Activated naive CD8-positive, alpha-beta T cell treated with anti-CD3 and anti-CD28 coated beads, Interleukin-2, amount 50 U/mL, for 24 hours (primary cell): Measurements from ENCODE around the gene FTO.
"Not testable (repeated sequence)": the region's sequence is repeated elsewhere in the genome, so short reads cannot be mapped to it uniquely, and the experiment has no call there.

Source experiments
- ATAC-seq: fragments of 150-1000 bp; cut with Tn5 transposase; one replicate; pipeline ENCODE4 v1.10.0; 2021
- DNase-seq: peaks from one replicate; pipeline ENCODE4 v3.0.0; 2021
- H3K27ac Mint-ChIP-seq: one replicate; pipeline ENCODE4 v1.8.0; 2021; ENCODE audit warnings: mild to moderate bottlenecking, mixed read lengths
- H3K27me3 Mint-ChIP-seq: one replicate; pipeline ENCODE4 v1.8.0; 2021; ENCODE audit warnings: mixed read lengths
- H3K36me3 Mint-ChIP-seq: one replicate; pipeline ENCODE4 v1.8.0; 2021; ENCODE audit warnings: low read depth, mixed read lengths
- H3K4me1 Mint-ChIP-seq: one replicate; pipeline ENCODE4 v1.8.0; 2021; ENCODE audit warnings: mixed read lengths
- H3K4me3 Mint-ChIP-seq: one replicate; pipeline ENCODE4 v1.8.0; 2021; ENCODE audit warnings: mild to moderate bottlenecking, moderate library complexity, mixed read lengths
- H3K9me3 Mint-ChIP-seq: one replicate; pipeline ENCODE4 v1.8.0; 2021; ENCODE audit warnings: mixed read lengths

FTO gene

DNA sequence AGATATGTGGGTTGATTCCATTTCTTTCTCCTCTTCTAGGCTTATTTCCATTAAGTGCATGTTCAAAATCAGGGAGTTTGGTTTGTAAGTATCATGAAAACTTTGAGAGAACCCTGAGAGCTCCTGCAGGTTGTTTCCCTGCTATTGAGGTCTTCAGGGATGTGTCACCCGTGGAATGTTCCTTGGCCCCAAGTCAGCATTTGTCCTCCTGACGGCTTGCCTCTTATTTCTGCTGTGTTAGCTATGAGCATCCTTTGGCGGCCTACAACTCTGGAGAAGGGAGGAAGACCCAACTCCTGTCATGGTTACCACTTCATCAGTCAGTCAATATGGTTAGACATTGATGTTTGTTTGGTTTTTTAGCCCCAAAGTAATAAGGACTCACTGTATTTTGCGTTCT lies 180.8 kb downstream of the FTO start:
- H3K27me3 Mint-ChIP-seq = no peaks in the 10 kb centered on the region
- DNase-seq (no peak), ATAC-seq (no peak)
- no peak overlapping the region for H3K4me3 Mint-ChIP-seq
- H3K9me3 Mint-ChIP-seq = no peaks in the 10 kb centered on the region
- H3K27ac Mint-ChIP-seq = no peak overlapping the region
- H3K4me1 Mint-ChIP-seq = no peaks in the 10 kb centered on the region
- peaks cover 37% of the 10 kb centered on the region for H3K36me3 Mint-ChIP-seq

GRCh38 chr16:53886482-53887378 lies 182.8 kb downstream of the FTO start:
- Mint-ChIP-seq H3K36me3 (peaks cover 31% of the 10 kb centered on the region), H3K27me3 (no peaks in the 10 kb centered on the region), H3K4me1 (no peaks in the 10 kb centered on the region), H3K9me3 (no peaks in the 10 kb centered on the region), H3K27ac (no peak overlapping the region), H3K4me3 (no peak overlapping the region)
- ATAC-seq (no peak), DNase-seq (no peak)

DNA sequence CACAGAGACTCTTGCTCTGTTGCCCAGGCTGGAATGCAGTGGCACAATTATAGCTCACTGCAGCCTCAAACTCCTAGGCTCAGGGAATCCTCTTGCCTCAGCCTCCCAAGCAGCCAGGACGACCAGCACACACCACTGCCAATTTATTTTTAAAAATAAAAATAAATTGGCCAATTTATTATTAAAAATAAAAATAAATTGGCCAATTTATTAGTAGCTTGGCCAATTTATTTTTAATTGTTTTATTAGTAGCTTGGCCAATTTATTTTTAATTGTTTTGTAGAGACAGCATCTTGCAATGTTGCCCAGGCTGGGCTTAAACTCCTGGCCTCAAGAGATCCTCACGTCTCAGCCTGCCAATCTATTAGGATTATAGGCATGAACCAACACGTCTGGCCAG lies 184.3 kb downstream of the FTO start:
- no peak overlapping the region for H3K4me3 Mint-ChIP-seq
- no peaks in the 10 kb centered on the region for H3K27me3 Mint-ChIP-seq
- peaks cover 33% of the 10 kb centered on the region for H3K36me3 Mint-ChIP-seq
- peaks cover 6% of the 10 kb centered on the region for H3K4me1 Mint-ChIP-seq
- no peaks in the 10 kb centered on the region for H3K9me3 Mint-ChIP-seq
- no peak overlapping the region for H3K27ac Mint-ChIP-seq
- DNase-seq = no peak
- no peak for ATAC-seq

DNA sequence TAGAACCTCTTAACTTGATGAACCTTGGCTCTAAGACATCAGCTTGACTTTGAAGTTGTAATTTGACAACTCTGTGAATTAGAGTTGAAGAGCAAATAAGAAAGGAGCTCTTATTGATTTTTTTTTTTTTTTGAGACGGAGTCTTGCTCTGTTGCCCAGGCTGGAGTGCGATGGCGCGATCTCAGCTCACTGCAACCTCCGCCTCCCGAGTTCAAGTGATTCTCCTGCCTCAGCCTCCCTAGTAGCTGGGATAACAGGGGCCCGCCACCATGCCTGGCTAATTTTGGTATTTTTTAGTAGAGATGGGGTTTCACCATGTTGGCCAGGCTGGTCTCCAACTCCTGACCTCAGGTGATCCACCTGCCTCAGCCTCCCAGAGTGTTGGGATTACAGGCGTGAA lies 186.9 kb downstream of the FTO start:
- not testable (repeated sequence) for H3K27me3 Mint-ChIP-seq, DNase-seq, ATAC-seq, H3K9me3 Mint-ChIP-seq, H3K27ac Mint-ChIP-seq, H3K4me3 Mint-ChIP-seq
- Mint-ChIP-seq H3K4me1 (peaks cover 20% of the 10 kb centered on the region), H3K36me3 (peaks cover 20% of the 10 kb centered on the region)

GRCh38 chr16:53891409-53892139 lies 187.6 kb downstream of the FTO start:
- ATAC-seq (no peak), DNase-seq (no peak)
- Mint-ChIP-seq H3K27ac (no peak overlapping the region), H3K4me1 (peaks cover 20% of the 10 kb centered on the region), H3K27me3 (no peaks in the 10 kb centered on the region), H3K4me3 (no peak overlapping the region), H3K36me3 (peaks cover 15% of the 10 kb centered on the region), H3K9me3 (no peaks in the 10 kb centered on the region)

GRCh38 chr16:53892155-53892554 lies 188.2 kb downstream of the FTO start:
- peak; percentile 56 for DNase-seq
- Mint-ChIP-seq H3K27ac (no peak overlapping the region), H3K4me3 (no peak overlapping the region), H3K4me1 (peaks cover 20% of the 10 kb centered on the region), H3K27me3 (no peaks in the 10 kb centered on the region), H3K9me3 (no peaks in the 10 kb centered on the region), H3K36me3 (peaks cover 12% of the 10 kb centered on the region)
- peak; percentile 61 for ATAC-seq

DNA sequence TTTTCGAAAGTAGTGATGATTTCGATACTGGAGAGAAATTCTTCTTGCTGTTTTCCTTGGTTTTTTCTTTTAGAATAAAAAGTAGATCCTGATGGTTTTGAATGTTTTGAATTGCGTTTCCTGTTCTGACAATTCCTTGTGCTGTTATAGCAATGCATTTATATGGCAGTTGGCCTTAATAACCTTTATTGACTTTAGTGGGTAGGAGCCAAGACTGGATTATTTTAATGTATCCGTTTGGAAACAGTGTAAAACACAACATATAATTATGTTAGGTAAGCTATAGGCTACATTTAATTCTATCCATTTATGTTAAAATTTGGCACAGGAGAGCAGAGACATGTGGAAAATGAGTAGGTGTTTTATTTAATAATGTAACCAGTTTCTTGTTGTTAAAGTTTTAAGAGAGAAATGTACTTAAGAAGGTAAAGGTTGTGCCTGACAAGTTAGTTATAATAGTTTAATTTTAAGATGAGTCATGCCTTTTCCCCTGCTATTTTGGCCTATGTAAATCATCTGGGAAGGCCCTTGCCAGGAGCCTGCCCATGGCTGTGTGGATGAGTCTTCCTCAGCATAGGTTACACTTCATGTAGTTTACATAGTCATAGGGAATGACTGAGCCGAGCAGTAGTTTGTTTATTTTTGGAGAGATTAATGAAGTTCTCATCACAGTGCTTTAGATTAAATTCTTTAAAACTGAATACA lies 189.9 kb downstream of the FTO start:
- peaks cover 20% of the 10 kb centered on the region for H3K4me1 Mint-ChIP-seq
- H3K27me3 Mint-ChIP-seq = no peaks in the 10 kb centered on the region
- no peak overlapping the region for H3K4me3 Mint-ChIP-seq
- H3K27ac Mint-ChIP-seq = peak overlapping the region; percentile 78
- H3K9me3 Mint-ChIP-seq = no peaks in the 10 kb centered on the region
- ATAC-seq (no peak), DNase-seq (no peak)
- H3K36me3 Mint-ChIP-seq = peaks cover 11% of the 10 kb centered on the region

- Mint-ChIP-seq H3K9me3 (no peaks in the 10 kb centered on the region), H3K27ac (no peak overlapping the region), H3K4me3 (no peak overlapping the region), H3K27me3 (no peaks in the 10 kb centered on the region), H3K4me1 (peaks cover 20% of the 10 kb centered on the region), H3K36me3 (peaks cover 7% of the 10 kb centered on the region)
- DNase-seq = no peak
- ATAC-seq = no peak
These were observed 190.7 kb downstream of the FTO start for GRCh38 chr16:53894686-53895085.

DNA sequence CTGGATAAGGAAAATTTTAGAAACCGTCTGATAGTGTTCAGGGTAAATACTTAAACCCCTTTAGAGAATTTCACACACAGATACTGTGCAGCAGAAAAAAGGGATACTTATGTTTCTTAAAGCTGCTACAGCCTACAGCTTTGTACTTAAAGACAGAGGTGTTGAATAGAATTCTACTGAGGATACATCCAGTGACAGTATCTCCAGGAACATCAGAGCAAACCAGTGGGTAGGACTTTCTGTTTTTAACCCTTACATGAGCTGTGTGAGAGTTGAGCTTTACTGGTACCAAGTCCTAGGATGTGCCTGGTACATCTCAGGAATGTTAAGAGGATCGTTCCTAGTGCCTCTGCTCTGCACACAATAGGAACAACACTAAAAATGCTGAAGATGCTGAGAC lies 191.5 kb downstream of the FTO start:
- DNase-seq (no peak), ATAC-seq (no peak)
- Mint-ChIP-seq H3K27me3 (no peaks in the 10 kb centered on the region), H3K4me1 (peaks cover 20% of the 10 kb centered on the region), H3K9me3 (no peaks in the 10 kb centered on the region), H3K36me3 (peaks cover 7% of the 10 kb centered on the region), H3K4me3 (no peak overlapping the region), H3K27ac (no peak overlapping the region)

DNA sequence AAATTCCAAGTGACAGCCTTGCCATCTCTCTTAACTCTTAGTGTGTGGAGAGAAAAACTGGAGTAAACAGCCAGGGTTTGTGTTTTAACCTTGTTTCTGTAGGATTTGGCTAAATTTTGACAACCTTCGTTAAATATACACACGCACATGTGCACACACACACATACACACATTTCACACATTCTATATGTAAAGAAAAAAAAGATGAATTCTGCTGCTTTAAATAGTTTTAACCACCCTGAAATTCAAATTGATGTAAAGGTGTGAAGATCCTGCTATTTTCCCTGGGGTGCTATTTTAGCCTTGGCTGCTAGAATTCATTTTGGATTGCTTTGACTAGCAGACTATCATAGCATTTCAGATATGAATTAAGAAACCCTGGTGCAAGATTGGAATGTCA lies 191.9 kb downstream of the FTO start:
- peaks cover 20% of the 10 kb centered on the region for H3K4me1 Mint-ChIP-seq

DNA sequence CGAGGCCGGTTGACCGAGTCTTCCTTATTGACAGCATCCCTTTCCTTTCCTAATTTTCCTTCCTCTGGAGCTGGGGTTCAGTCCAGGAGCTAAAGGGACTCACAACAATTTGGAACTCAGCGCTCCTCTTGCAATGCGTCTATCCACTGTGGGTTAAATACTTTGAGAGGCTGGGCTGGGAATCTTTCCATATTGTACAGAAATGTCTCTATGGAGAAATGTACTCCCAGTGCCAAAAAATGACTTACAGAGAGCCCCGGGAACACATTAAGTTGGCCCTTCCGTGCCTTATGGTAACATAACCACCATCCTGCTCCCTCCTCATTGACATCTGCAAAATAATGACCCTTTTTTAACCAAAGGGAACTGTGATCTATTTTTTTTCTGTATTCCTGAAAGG lies 192.8 kb downstream of the FTO start:
- Mint-ChIP-seq H3K4me1 (peaks cover 20% of the 10 kb centered on the region), H3K36me3 (peaks cover 7% of the 10 kb centered on the region)

More for the DNA sequence above, 191.9 kb downstream of the FTO start:
- Mint-ChIP-seq H3K27ac (no peak overlapping the region), H3K27me3 (no peaks in the 10 kb centered on the region), H3K36me3 (peaks cover 7% of the 10 kb centered on the region), H3K4me3 (no peak overlapping the region), H3K9me3 (no peaks in the 10 kb centered on the region)
- no peak for ATAC-seq
- no peak for DNase-seq

DNA sequence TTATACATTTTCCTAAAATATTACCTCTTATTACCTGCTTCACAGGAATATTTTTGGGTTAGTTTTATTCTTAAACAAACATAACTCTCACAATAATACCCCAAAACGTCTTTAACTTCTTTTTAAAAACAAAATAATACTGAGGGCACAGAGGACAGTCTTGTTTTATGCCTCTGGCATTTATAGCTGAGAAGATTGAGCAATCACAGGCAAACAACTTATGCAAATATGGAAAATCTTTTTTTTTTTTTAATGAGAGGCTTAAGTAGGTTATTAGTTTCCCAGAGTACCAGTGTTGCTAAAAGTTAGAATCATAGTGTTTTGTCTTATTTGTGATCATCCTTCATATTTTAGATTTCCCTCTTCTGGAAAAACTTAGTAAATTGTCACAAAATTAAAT lies 195.0 kb downstream of the FTO start:
- Mint-ChIP-seq H3K36me3 (peaks cover 7% of the 10 kb centered on the region), H3K4me3 (no peak overlapping the region), H3K27me3 (no peaks in the 10 kb centered on the region), H3K9me3 (no peaks in the 10 kb centered on the region), H3K4me1 (peaks cover 7% of the 10 kb centered on the region), H3K27ac (no peak overlapping the region)
- ATAC-seq (no peak), DNase-seq (no peak)

More for the DNA sequence above, 192.8 kb downstream of the FTO start:
- Mint-ChIP-seq H3K27ac (no peak overlapping the region), H3K27me3 (no peaks in the 10 kb centered on the region), H3K4me3 (no peak overlapping the region), H3K9me3 (no peaks in the 10 kb centered on the region)
- no peak for ATAC-seq
- DNase-seq = no peak

DNA sequence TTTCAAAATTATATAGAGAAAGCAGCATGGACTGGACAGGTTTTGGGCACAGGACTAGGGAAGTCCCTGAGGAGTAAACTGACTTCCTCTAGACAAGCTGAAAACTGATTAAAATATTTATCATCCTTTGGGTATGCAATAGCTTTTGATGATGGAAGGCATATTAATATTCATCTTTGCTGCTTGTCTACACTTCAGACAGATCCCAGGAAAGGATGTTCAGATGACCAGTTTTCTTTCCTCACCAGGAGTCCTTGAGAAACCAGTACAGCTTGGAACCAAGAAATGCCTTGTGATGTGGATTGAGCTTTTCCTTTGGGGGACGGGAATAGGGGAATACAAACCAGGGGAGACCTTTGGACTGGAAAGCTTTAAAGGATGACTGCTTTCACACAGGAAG lies 195.5 kb downstream of the FTO start:
- peaks cover 3% of the 10 kb centered on the region for H3K4me1 Mint-ChIP-seq
- H3K9me3 Mint-ChIP-seq = no peaks in the 10 kb centered on the region
- no peak overlapping the region for H3K4me3 Mint-ChIP-seq
- ATAC-seq = no peak
- no peak for DNase-seq
- H3K27me3 Mint-ChIP-seq = no peaks in the 10 kb centered on the region
- peaks cover 7% of the 10 kb centered on the region for H3K36me3 Mint-ChIP-seq
- H3K27ac Mint-ChIP-seq = no peak overlapping the region

DNA sequence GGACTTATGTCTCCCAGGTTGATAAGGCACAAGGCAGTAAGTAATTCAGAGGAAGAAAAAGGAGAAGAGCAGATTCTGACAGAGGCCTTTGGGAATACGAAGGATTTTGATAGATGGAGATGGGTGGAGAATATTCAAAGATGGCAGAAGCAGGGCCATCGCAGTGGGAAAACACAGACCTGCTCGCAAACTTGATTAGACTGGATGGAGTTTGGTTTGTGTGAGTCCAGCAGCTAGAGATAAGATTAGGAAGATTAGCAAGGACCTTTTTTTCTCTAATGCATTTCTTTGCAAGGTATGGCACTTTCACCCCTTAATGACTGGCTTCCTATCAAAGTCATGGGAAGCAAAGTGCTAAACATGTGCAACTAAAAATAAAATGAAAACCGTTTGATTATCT lies 196.7 kb downstream of the FTO start:
- peaks cover 7% of the 10 kb centered on the region for H3K36me3 Mint-ChIP-seq
- no peak overlapping the region for H3K27ac Mint-ChIP-seq
- DNase-seq (no peak), ATAC-seq (no peak)
- no peak overlapping the region for H3K4me3 Mint-ChIP-seq
- H3K4me1 Mint-ChIP-seq = peaks cover 6% of the 10 kb centered on the region
- no peaks in the 10 kb centered on the region for H3K9me3 Mint-ChIP-seq
- no peaks in the 10 kb centered on the region for H3K27me3 Mint-ChIP-seq

- Mint-ChIP-seq H3K9me3 (no peaks in the 10 kb centered on the region), H3K4me3 (no peak overlapping the region), H3K27ac (no peak overlapping the region), H3K27me3 (no peaks in the 10 kb centered on the region), H3K4me1 (peaks cover 6% of the 10 kb centered on the region), H3K36me3 (peaks cover 7% of the 10 kb centered on the region)
- no peak for ATAC-seq
- no peak for DNase-seq
These were observed 197.5 kb downstream of the FTO start for GRCh38 chr16:53901408-53901807.
